GM23248 (cell line): ENCODE measurements around the gene GRID2.

Experiments used
- EZH2 ChIP-seq: fragments of 200-600 bp; sonication (generic); IDR thresholded peaks from 2 replicates; pipeline ENCODE4 v1.6.1; 2018; ENCODE audit warnings: antibody characterized with exemption, mild to moderate bottlenecking; ENCODE audit not compliant: insufficient read depth, poor library complexity, severe bottlenecking
- EZH2phosphoT487 ChIP-seq: fragments of 200-600 bp; sonication (generic); IDR thresholded peaks from 2 replicates; pipeline ENCODE4 v1.6.1; 2018; ENCODE audit warnings: antibody characterized with exemption, moderate library complexity, mild to moderate bottlenecking, low read depth; ENCODE audit not compliant: insufficient read depth

DNA sequence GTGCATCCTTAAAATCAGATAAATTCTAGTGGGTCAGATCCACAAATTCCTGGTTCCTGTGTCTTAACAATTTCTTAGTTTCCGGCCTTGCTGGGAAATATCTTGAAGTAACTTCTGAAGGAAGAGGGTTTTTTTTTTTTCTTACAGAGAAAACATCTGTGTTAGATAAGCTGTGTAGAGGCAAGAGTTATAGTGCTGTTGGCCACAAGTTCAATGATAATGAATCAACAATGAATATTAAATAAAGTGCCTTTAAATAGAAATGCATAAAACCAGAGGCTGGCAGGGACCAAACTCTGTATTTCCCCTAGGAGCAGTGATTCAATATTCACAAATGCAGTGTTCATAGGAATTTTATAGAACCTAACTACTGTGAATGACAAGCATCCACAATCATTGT, 812.9 kb downstream of the GRID2 start:
- TF ChIP-seq EZH2phosphoT487: no peak
- no peak for TF ChIP-seq EZH2
